Measurements from ENCODE around the gene HOXD12.

HOXD12 gene

DNA sequence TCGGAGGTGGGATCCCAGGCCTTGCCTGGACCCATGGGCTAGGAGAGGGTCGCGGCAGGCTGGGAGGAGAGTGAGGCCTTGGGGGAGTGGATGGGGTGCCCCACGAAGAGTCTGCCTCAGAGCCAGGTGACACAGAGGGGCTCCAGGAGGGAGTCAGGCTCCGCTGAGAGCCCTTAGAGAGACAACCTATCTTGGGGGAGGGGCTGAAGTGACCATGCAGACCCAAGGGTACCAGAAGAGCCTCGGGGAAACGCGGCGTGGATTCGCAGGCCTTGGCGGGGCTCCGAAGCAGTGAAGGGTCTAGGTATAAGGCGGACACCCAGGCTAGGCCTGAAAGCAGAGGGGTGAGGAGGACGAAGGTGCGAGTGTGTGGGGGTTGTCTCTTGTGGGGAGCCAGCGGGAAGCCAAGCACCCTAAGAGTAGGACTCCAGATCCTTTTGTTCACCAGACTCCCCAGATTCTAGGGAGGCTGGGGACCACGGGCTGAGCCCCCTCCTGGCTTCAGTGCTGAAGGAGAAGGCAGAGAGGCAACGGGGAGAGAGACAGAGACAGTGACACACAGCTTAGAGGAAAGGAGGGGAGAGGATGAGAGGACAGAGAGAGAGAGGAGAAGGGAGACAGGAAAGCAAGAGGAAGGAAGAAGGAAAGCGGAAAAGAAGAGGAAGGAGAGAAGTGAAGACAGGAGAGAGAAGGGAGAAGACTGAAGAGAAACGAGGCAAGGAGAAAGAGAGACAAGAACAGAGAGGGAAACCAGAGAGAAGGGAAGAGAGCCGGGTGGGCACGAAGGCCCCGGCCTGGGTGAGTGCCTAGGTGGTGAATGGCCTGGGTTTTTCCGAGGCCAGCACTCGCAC, 6.4 kb downstream of the HOXD12 start:
- H3K36me3 ChIP-seq, result no peaks in the 10 kb centered on the region
- no peaks in the 10 kb centered on the region for H3K4me1 ChIP-seq
- no peak overlapping the region for H3K9ac ChIP-seq
- no peak overlapping the region for H3K27ac ChIP-seq
- H3K4me2 ChIP-seq, result no peak overlapping the region
- peaks cover 92 to 99% (median 97%) of the 10 kb centered on the region in 11 experiments for H3K27me3 ChIP-seq
- peaks cover 0 to 47% (median 11%) of the 10 kb centered on the region in 11 experiments; a peak in 10 of 22 replicates for H4K20me1 ChIP-seq
- peaks cover 45 to 73% (median 54%) of the 10 kb centered on the region in 11 experiments for H3K9me3 ChIP-seq (replicated peaks in 1 of 11)
- H3K4me3 ChIP-seq, result 0 out of 20 replicates have a peak overlapping the region, but pooled peaks of 2 of the 10 experiments have one; percentile 3 to 20
- no peak for TF ChIP-seq Cebpa-rat (IDR thresholded peaks at IDR 0.05)

DNA sequence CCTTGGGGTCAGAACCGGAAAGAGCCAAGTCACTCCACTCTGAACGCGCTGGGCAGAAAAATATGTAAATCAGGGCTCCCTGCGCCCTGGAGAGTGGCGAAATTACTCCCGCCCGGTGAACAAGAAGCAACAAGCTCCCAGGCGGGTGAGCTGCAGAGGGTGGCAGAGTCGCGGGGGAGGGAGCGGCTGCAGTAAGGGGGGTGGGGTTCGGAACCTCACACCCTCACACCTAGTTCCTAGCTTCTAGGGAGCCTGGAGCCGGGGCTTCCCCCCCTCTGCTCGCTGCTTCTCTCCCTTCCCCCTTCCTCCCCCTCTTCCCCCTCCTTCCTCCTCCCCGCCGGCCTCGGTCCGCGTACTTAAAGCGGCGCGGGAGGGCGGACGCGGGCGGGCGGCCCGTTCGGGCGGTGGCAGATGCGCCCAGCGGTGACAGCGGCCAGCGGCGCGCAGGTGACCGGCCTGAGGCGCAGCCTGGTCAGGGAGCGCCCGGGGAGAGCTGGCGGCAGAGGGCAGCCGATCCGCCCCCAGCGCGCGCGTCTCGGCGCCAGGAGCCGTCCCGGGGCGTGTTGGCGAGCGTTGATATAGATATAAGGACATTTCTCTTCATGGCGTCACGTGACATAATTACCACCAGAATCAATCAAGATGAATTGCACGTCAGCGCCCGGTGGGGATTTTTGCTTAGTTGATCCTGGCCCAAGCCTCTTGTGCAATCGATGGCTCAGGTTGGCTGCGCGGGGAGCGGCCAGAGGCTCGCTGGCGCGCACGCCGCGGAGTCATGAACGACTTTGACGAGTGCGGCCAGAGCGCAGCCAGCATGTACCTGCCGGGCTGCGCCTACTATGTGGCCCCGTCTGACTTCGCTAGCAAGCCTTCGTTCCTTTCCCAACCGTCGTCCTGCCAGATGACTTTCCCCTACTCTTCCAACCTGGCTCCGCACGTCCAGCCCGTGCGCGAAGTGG, 7.3 kb downstream of the HOXD12 start, which contains the start of gene HOXD11:
TSS of gene HOXD11 (plus strand) at position 700 of the 959 bp plus-strand sequence. CDS start at position 776, 76 bp downstream.
- Histone ChIP-seq H3K9me3 (replicated peaks in 1 of 11) (peaks cover 45 to 70% (median 54%) of the 10 kb centered on the region in 11 experiments), H3K4me1 (no peaks in the 10 kb centered on the region), H3K4me2 (no peak within 1 kb of the TSS), H3K27ac (no peak within 1 kb of the TSS), H3K27me3 (peaks cover 92 to 99% (median 97%) of the 10 kb centered on the region in 11 experiments), H3K9ac (no peak within 1 kb of the TSS), H4K20me1 (peaks cover 0 to 47% (median 12%) of the 10 kb centered on the region in 11 experiments; a peak in 14 of 22 replicates), H3K36me3 (no peaks in the 10 kb centered on the region), H3K4me3 (no peak within 1 kb of the TSS; a peak in 1 of 20 replicates)
- no peak for TF ChIP-seq Cebpa-rat (IDR thresholded peaks at IDR 0.05)

DNA sequence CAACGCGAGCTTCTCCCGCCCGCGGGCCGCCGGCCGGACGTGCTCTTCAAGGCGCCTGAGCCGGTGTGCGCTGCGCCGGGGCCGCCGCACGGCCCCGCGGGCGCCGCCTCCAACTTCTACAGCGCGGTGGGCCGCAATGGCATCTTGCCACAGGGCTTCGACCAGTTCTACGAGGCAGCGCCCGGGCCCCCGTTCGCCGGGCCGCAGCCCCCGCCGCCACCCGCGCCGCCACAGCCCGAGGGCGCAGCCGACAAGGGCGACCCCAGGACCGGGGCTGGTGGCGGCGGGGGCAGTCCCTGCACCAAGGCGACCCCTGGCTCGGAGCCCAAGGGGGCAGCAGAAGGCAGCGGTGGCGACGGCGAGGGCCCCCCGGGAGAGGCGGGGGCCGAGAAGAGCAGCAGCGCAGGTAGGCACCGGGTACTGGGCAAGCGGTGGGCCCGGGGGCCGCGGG, 8.2 kb downstream of the HOXD12 start:
- no peak overlapping the region for H3K4me2 ChIP-seq

DNA sequence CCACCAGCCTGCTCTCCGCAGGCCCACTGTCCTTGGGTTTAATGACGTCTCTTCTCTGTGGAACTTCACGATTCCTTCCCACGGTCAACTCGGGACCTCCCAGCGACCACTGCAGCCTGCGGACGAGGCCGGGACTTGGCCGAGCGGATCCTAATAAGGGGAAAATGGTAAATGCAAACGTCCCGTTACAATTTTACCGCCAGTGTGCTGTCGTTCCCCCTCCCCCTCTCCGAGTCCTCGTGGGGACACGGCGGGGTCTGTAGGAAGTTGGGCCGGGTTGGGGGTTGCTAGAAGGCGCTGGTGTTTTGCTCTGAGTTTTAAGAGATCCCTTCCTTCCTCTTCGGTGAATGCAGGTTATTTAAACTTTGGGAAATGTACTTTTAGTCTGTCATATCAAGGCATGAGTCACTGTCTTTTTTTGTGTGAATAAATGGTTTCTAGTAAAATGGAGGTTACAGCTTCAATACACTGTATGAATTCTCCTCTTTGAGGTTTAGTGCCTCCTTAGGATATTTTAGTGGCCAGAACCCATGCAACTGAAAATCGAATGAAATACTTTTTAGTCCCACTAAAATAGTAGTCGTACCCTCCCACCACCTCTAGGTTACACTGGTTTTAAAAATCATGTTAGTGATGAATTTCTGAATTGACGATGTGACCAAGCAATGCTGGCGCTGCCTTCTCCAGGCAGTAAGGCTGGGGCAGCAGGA, 9.8 kb downstream of the HOXD12 start:
- Histone ChIP-seq H4K20me1 (peaks cover 0 to 52% (median 28%) of the 10 kb centered on the region in 11 experiments; a peak in 17 of 22 replicates), H3K36me3 (no peaks in the 10 kb centered on the region), H3K9me3 (replicated peaks in 1 of 11) (peaks cover 47 to 70% (median 53%) of the 10 kb centered on the region in 11 experiments), H3K4me1 (no peaks in the 10 kb centered on the region), H3K9ac (no peak overlapping the region), H3K4me3 (no peak overlapping the region), H3K4me2 (no peak overlapping the region), H3K27me3 (peaks cover 92 to 99% (median 97%) of the 10 kb centered on the region in 11 experiments), H3K27ac (no peak overlapping the region)
- TF ChIP-seq Cebpa-rat (IDR thresholded peaks at IDR 0.05), result no peak

More for the DNA sequence above, 8.2 kb downstream of the HOXD12 start:
- no peak overlapping the region for H3K27ac ChIP-seq
- H3K4me3 ChIP-seq, result no peak overlapping the region
- no peak for TF ChIP-seq Cebpa-rat (IDR thresholded peaks at IDR 0.05)
- H4K20me1 ChIP-seq, result peaks cover 0 to 47% (median 18%) of the 10 kb centered on the region in 11 experiments; a peak in 16 of 22 replicates
- H3K9me3 ChIP-seq (replicated peaks in 1 of 11), result peaks cover 53 to 71% (median 58%) of the 10 kb centered on the region in 11 experiments
- no peaks in the 10 kb centered on the region for H3K36me3 ChIP-seq
- H3K4me1 ChIP-seq, result no peaks in the 10 kb centered on the region
- no peak overlapping the region for H3K9ac ChIP-seq
- peaks cover 92 to 99% (median 97%) of the 10 kb centered on the region in 11 experiments for H3K27me3 ChIP-seq

DNA sequence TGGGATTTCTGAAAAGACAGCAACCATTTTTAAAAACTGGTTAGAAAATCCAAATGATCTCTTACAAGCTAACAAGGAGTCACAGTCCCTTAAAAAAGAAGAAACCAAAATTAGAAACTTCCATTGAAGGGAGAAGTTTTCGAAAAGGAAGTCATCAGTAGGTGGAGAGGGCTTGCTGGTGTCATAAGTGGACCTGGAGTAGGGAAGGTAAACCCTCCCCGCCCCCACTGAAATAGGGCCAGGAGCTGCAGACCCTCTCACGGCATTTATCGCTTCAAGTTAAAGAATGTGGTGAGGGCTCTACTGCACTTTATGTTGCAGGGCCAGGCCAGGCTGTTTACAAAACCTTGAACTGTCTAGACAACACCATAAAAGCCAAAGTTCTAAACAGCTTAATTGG, 10.4 kb downstream of the HOXD12 start:
- Histone ChIP-seq H3K9ac (no peak overlapping the region), H3K27ac (no peak overlapping the region), H3K4me2 (no peak overlapping the region), H3K9me3 (replicated peaks in 1 of 11) (peaks cover 41 to 70% (median 51%) of the 10 kb centered on the region in 11 experiments), H4K20me1 (peaks cover 0 to 53% (median 34%) of the 10 kb centered on the region in 11 experiments; a peak in 17 of 22 replicates), H3K4me3 (no peak overlapping the region), H3K27me3 (peaks cover 92 to 99% (median 97%) of the 10 kb centered on the region in 11 experiments), H3K36me3 (no peaks in the 10 kb centered on the region), H3K4me1 (no peaks in the 10 kb centered on the region)
- no peak for TF ChIP-seq Cebpa-rat (IDR thresholded peaks at IDR 0.05)

DNA sequence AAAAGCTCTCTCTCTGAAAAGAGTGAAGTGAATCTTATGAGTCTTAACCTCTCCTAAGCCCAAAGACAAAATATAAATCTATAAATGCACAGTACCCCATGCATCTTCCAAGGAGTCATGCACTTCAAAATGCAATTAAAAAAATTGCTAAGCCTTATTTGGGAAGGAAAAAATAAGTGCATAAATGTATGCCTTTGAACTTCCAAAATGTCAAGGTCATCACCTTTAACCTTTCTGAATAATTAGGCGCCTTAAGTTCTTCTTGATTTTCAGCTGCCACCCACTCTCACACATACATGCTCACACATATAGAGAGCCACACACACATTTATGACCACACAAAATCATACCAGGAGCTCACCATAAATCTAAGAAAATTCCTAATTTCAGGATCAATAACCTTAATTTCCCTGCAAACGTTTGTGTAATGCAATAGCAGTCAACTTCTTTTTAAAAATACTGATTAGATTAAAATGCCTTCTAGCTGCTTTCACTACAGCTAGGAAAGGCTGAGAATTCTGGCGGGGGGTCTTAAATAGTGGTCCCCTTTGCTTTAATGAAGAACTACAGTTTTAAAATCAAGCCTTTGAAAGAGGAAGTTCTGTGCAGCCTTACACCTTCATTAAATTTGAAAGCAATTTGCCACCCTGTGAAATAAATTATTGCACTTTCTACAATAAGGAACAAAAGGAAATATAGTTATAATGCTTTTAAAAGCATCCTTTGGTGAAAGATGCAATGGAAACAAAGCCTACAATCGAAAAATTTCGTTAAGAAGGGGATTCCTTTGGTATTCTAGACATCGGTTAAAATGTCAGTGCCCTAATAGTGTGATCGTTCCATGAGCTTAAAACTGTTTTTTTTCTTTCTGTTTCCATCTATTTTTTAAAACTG, 11.1 kb downstream of the HOXD12 start:
- Histone ChIP-seq H3K4me1 (no peaks in the 10 kb centered on the region), H3K9me3 (replicated peaks in 1 of 11) (peaks cover 34 to 66% (median 48%) of the 10 kb centered on the region in 11 experiments), H4K20me1 (peaks cover 0 to 56% (median 34%) of the 10 kb centered on the region in 11 experiments; a peak in 17 of 22 replicates), H3K4me3 (no peak overlapping the region), H3K9ac (no peak overlapping the region), H3K4me2 (no peak overlapping the region), H3K36me3 (no peaks in the 10 kb centered on the region), H3K27ac (no peak overlapping the region), H3K27me3 (peaks cover 92 to 99% (median 97%) of the 10 kb centered on the region in 11 experiments)
- no peak for TF ChIP-seq Cebpa-rat (IDR thresholded peaks at IDR 0.05)

DNA sequence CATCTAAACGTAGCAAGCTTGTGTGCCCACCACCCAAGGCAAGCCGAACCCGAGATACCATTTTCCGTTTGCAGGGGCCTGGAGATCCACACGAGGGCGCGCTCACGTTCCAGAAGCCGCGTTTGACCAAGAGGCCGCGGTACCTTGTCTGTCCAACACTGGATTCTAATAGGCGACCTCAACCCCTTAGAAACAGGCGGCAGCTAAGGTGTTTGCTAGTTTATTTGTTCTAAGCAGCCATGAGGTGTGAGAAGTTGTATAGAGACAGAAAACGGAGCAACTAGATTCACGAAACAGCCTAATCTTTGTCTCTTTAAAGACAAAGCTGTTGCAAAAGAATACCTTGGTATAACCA, 11.7 kb downstream of the HOXD12 start:
- peaks cover 92 to 99% (median 97%) of the 10 kb centered on the region in 11 experiments for H3K27me3 ChIP-seq
- no peak overlapping the region for H3K4me3 ChIP-seq
- no peak overlapping the region for H3K4me2 ChIP-seq
- H3K27ac ChIP-seq, result no peak overlapping the region
- H3K9ac ChIP-seq, result no peak overlapping the region
- peaks cover 0 to 62% (median 33%) of the 10 kb centered on the region in 11 experiments; a peak in 17 of 22 replicates for H4K20me1 ChIP-seq
- H3K4me1 ChIP-seq, result no peaks in the 10 kb centered on the region
- H3K36me3 ChIP-seq, result no peaks in the 10 kb centered on the region
- TF ChIP-seq Cebpa-rat (IDR thresholded peaks at IDR 0.05), result no peak
- peaks cover 34 to 66% (median 48%) of the 10 kb centered on the region in 11 experiments for H3K9me3 ChIP-seq (replicated peaks in 1 of 11)
